ENCODE results near the gene TCF25.

DNA sequence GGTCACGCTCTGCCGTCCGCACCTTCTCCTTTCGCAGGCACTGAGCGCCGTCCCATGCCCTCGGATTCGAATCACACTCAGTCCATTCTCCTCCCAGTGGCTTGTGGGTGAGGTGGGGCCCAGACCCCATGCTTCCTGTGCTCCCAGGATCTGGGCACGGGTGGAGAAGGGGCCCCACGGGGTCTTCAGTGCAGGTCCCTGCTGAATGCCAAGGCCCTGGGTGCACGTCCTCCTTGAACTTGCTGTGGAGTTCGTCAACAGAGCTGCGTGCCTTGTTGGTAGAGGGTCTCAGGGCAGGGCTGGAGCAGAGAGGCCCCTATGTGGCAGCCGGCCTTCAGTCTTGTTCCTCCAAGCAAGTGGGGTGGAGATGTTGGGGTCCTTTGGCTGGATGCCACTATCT, 38.0 kb downstream of the TCF25 start:
- TF ChIP-seq, protein P1, sequence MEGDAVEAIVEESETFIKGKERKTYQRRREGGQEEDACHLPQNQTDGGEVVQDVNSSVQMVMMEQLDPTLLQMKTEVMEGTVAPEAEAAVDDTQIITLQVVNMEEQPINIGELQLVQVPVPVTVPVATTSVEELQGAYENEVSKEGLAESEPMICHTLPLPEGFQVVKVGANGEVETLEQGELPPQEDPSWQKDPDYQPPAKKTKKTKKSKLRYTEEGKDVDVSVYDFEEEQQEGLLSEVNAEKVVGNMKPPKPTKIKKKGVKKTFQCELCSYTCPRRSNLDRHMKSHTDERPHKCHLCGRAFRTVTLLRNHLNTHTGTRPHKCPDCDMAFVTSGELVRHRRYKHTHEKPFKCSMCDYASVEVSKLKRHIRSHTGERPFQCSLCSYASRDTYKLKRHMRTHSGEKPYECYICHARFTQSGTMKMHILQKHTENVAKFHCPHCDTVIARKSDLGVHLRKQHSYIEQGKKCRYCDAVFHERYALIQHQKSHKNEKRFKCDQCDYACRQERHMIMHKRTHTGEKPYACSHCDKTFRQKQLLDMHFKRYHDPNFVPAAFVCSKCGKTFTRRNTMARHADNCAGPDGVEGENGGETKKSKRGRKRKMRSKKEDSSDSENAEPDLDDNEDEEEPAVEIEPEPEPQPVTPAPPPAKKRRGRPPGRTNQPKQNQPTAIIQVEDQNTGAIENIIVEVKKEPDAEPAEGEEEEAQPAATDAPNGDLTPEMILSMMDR (IDR thresholded peaks at IDR 0.05; ENCODE audit: poor library complexity) = no peak
- TF ChIP-seq EZH2 (IDR thresholded peaks at IDR 0.05; ENCODE audit: borderline replicate concordance) = no peak

Data from hepatocyte (in vitro differentiated cells).